Measurements from ENCODE around the gene PNMA5.

DNA sequence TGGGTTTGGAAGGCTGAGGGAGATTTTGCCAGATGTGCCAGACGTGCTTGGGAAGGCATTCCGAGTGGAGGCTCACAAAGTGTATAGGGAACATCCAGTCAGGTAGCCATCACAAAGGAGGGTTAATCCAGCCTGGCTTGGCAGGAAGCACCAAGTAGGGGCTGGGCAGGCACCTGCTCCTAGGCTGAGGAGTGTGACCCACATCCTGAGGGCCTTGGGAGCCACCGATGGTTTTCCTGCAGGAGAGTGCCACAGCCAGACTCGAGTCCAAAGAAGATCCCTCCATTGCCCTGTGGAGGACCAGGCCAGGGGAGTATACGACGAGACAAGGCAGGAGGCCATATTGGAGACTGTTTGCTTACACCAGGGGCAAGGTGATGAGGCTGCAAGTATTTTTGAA lies 47.2 kb downstream of the PNMA5 start:
- TF ChIP-seq, protein P1, sequence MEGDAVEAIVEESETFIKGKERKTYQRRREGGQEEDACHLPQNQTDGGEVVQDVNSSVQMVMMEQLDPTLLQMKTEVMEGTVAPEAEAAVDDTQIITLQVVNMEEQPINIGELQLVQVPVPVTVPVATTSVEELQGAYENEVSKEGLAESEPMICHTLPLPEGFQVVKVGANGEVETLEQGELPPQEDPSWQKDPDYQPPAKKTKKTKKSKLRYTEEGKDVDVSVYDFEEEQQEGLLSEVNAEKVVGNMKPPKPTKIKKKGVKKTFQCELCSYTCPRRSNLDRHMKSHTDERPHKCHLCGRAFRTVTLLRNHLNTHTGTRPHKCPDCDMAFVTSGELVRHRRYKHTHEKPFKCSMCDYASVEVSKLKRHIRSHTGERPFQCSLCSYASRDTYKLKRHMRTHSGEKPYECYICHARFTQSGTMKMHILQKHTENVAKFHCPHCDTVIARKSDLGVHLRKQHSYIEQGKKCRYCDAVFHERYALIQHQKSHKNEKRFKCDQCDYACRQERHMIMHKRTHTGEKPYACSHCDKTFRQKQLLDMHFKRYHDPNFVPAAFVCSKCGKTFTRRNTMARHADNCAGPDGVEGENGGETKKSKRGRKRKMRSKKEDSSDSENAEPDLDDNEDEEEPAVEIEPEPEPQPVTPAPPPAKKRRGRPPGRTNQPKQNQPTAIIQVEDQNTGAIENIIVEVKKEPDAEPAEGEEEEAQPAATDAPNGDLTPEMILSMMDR (IDR thresholded peaks at IDR 0.05), result no peak
- no peak for TF ChIP-seq POLR2A (IDR thresholded peaks at IDR 0.05)

Measured in body of pancreas (tissue), 4 donors.